TTC549 (cell line): ENCODE measurements around the gene PTPN14.

ENCODE experiments used
- FAIRE-seq: peaks from 2 replicates; lab custom pipeline; 2012; peaks lifted over from hg19 to GRCh38; lab: Jason Lieb, UNC

Gene PTPN14

GRCh38 chr1:214330222-214330621 is 221.2 kb downstream of the PTPN14 start:
- no peak for FAIRE-seq

DNA sequence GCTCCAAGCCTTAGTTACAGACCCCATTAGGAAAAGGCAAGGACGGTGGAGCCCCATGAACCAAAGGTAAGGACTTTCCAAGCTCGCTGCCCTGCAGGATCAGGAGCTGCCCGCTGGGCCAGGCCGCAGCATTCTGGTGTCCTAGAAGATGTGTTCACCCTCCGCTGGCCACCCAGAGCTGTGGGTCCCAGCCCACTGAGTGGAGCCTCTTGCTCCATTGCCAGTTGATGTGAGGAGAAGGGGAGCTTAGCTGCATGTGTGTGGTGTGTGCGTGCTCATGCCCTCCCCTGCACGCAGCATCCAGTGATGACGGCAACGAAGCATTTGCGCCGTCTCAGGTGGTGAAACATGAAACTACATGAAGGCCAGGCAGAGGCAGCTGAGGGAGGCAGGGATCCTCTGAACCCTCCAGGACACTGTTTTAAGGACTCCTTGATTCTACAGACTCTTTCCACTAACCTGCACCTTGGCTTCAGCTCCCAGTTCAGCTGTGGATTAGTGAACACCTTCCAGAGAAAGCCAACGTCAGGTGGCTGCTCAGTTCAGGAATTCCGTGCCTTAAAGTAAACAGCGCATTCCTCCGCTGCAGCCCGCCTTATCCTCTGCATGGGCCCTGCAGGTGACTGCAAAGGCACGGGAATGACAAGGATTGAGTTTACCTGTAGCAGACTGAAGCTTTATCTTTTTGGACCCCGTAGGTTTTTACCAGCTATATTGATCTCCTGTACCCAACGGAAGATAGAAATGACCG is 221.8 kb downstream of the PTPN14 start:
- no peak for FAIRE-seq

GRCh38 chr1:214328770-214329469 is 222.5 kb downstream of the PTPN14 start:
- FAIRE-seq = no peak

GRCh38 chr1:214327514-214327913 is 223.9 kb downstream of the PTPN14 start:
- FAIRE-seq = no peak

- FAIRE-seq = no peak
Observed at GRCh38 chr1:214326406-214326805, 225.0 kb downstream of the PTPN14 start.

- FAIRE-seq = no peak
Observed at GRCh38 chr1:214324896-214325800, 226.3 kb downstream of the PTPN14 start.

- no peak for FAIRE-seq
Observed at GRCh38 chr1:214321705-214322453, 229.5 kb downstream of the PTPN14 start.

DNA sequence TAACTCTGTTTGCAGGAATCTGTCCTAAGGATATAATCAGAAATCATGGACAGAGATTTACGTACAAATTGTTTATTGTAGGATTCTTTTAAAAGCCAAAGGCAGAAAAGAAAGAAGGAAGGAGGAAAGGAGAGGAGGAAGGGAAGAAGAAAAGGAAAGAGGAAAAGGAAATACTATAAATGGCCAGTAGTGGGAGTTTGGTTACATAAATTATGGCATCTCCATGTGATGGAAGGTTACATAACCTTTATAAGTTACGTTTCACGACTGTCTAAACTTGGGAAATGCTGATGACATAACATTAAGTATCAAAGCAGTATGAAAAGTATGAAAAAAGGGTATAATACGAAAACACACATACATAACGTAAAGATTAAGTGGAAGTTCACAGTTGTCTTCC is 231.5 kb downstream of the PTPN14 start:
- no peak for FAIRE-seq

DNA sequence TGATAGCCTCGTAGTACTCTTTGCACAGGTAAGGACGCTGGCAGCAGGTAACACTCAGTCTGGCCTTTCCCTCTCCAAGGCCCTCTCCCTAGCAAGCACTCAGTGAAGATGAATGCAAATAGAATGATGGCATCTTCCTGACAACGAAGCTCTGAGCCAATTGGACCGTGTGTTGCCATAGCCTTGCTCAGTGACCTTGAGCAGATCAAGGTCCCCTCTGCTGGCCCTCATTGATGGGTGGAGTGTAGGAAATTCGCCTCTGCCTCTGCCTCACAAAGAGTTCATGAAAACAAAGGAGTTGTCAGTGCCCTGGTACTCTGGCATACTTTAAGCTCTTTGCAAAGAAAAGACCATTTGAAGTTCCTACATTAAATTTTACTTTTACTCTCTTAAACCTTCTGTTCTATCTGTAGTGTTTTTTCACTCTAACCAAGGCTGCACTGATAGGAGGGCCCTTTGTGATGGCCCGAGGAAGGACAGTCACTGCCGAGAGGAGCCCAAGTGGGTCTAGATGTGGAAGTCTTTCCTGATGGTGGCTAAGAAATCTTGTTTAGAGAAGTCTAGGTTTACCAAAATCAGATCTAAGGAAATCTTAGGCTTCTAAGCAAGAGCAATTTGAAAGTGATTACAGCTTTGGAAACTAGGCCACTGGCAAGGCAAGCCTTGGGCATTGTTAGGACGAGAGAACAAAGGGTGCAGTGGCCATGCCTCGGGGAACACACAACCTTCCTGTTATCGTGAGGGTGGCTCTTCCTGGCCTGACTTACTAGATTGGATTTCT is 232.3 kb downstream of the PTPN14 start:
- no peak for FAIRE-seq

DNA sequence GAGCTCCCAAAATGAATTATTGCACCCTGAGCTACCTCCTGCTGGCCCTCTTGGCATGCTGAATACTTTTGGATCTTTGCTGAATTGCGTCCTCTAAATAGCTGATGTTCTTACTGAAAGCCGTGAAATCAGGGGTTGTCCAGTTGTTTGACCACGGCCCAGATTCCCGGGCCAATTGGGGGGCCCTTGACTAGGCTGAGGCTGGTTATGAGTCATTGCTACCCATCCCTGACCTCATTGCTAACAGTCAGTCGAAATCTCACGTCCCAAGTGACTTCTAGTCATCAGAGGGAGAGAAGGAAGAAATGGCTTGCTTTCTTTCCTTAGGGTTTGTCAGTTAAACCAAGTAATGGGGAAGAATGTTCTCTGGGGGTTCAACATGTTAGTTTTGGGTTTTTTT is 233.0 kb downstream of the PTPN14 start:
- no peak for FAIRE-seq

DNA sequence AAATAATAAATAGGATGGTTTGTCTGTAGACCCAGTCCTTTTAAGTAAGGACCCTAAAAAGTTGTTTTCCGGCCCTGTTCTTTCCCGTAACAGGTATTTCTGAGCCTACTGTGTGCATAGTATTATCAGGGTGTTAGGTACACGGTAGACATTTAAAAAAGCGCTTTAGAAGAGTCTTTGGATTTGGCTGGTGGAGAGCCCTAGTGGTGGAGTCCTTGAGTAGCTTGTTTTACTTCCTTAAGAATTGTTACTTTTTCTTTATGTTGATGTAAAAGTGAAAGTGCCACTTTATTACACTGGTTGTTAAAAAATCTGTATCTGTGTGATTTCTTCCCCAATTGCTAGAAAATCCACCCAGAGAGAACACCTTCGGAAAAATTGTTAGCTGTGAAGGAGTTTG is 233.7 kb downstream of the PTPN14 start:
- no peak for FAIRE-seq

GRCh38 chr1:214317300-214317699 is 234.1 kb downstream of the PTPN14 start:
- no peak for FAIRE-seq

DNA sequence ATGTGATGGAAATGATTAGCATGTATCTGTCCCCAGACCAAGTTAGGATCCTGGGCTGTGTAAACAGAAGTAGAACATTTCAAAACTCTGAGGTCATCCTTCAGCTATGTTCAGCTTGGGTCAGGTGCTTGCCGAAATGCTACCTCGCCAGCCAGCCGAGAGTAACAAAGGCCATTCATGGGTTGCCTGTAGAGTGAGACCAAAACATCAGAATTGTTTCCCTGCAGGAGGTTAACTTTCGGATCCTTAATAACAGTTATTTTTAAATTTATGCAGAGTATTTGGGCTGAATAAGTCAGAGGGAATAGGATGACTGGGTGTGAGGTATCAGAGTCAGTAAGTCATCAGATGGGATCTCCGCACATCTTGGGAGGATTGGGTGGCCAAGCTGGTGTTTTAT is 234.8 kb downstream of the PTPN14 start:
- no peak for FAIRE-seq

DNA sequence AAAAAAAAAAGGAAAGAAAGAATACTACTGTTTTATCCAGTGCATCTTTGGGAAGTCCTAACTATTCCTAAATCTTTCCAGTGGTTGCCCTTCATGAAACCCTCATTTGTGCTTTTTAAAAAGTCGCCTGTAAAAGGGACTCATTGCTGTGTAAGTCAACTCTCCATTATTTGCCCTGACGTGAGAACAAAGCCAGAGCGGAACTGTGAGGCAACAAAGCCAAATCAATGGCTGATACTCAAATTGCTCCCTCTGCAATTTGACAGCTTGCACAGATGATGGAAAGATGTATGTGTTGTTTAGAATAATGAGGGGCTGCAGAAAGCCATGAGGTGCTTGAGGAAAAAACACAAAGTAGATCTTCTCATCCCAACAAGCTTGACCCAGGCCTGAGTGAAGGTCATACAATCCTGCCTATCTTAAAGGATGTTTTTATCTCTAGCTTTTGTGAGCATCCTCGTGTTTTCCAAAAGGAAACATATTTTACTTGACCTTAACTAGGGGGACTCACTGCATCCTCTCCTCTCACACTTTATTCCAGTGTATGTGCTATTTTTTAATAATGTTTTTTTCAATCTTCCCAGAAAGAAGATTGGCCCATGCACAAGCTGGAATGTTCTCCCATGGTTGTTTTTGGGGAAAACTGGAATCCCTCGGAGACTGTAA is 237.1 kb downstream of the PTPN14 start:
- FAIRE-seq = no peak

- FAIRE-seq = no peak
Observed at GRCh38 chr1:214312530-214313051, 238.8 kb downstream of the PTPN14 start.

DNA sequence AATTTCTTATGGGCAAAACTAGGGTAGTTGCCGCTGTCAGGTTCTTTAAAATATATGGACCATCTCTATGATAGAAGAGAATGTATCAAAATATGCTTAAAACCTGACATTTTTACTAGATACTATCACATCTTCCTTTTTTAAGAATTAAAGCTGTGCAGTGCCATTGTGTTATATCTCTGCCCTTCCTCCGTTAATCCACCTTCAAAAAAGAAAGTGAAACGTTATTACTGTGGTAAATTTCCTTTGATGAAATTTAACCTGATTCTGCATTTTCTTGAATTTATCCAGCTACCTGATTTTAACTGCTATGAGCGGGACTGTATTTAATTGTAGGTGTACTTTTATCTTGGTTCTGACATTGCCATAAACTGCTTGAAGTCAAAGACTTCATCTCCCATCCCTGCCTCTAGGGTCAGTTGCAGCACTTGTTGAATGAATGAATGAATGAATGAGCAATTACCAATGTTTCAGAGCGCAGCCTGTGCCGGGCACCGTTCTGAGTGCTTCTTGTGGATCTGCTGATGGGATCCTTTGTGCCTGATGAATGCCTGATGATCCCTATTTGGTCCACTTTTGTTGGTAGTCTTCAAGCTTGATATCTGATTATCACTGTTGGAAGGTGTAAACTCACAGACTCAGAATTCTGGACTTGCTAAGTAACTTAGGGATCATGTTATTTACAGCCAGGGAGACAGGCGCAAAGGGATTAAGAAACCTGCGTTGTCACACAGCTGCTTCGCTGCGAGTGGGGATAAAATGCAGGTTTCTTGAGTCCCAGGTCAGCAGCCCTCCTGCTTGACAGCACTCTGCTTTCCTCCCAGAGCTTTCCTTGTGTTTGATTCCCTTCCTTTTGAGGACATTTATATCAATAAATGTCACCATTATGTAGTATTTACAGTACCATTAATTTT is 240.4 kb downstream of the PTPN14 start:
- no peak for FAIRE-seq

DNA sequence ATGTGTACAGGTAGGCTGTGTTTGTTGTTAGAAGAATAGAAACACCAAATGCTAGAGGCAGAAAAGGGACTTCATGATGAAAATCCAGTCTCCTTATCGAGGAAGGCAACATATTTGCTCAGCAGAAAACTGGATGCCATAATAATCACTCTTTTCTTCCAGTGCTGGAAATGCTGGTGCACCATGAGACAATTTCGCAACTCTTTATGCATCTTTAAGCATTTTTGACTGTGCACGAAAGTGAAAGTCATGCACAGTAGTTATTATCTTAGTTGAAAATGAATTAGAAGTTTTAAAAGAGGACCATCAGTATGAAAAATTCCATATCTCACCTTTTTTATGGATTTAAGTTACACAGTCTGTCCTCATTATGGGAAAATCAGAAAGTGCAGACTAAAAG is 241.4 kb downstream of the PTPN14 start:
- no peak for FAIRE-seq

DNA sequence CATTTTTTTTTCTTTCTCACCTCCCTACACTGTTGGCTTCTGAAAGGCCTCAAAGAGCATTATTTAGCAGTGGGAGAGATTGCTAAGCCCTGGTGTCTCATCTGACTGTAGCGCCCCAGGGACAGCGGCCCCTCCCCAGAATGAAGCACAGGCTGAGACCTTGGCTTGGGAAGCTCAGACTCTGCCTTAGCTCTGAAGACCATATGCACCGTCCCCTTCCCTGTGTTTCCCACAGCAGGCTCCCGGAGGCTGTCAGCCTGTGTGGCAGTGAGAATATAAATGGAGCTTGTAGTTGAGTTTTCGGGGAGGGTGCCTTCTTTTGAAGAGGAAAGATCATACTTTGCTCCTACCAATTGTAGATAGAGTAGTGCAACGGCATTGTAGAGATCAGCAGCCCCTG is 245.1 kb downstream of the PTPN14 start:
- FAIRE-seq = no peak

DNA sequence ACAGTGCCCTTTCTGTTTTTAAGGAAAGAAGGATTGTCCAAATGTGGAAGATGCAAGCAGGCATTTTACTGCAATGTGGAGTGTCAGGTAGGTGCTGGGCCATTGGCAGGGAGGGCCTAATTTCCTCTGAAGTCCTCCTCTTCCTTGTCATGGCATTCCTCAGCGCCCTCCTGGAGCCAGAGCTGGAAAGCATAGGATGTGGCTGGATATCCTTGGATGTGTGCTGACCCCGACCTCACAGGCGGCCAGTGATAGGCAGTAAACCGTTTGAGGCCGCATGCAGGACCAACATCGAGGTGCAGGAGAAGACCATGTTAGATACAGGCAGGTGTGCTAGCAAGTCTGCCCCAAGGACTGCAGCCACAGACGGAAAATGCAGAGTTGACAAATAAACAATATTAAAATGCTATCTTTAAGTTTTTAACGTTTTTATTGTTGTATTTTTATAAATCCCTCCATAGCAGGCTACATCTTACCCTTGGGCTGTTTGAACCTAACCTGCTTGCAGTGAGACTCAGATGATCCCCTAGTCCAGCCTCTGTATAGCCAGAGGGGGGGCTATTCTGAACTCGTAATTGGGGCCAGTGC is 246.1 kb downstream of the PTPN14 start:
- no peak for FAIRE-seq
